AML-193 (cell line): Measurements from ENCODE around the gene NOS3.

Experiments
- DNase-seq, 2 experiments: peaks; one replicate each; lab custom pipeline; 2025; lab: John Stamatoyannopoulos, UW

Gene NOS3

DNA sequence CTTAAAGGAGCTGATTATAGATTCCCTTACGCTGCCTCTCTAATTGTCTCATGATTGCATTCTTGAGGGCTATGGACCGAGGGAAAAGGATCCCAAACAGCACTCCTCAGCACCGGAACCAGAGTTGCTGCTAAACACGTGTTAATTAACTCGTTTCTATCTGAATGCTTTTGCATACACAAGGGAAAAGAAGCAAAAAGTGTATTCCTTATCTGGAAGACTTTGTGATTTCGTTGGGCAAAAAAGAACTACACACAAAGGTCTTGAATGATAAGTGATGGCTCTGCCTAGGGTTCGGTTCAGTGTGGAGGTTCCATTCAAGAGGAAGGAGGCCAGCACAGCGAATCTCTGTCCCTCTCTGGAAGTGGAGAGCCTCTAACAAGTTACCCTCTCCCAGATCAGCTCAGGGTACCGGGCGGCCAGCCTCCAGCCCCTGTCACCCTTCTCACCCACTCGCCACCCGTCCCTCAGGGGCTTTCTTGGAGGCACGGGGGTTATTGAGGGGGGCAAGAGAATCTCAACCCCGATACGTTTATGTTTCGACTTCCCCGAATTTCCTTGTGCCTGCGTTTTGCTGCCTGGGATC, 68.1 kb downstream of the NOS3 start:
- no peak for DNase-seq

DNA sequence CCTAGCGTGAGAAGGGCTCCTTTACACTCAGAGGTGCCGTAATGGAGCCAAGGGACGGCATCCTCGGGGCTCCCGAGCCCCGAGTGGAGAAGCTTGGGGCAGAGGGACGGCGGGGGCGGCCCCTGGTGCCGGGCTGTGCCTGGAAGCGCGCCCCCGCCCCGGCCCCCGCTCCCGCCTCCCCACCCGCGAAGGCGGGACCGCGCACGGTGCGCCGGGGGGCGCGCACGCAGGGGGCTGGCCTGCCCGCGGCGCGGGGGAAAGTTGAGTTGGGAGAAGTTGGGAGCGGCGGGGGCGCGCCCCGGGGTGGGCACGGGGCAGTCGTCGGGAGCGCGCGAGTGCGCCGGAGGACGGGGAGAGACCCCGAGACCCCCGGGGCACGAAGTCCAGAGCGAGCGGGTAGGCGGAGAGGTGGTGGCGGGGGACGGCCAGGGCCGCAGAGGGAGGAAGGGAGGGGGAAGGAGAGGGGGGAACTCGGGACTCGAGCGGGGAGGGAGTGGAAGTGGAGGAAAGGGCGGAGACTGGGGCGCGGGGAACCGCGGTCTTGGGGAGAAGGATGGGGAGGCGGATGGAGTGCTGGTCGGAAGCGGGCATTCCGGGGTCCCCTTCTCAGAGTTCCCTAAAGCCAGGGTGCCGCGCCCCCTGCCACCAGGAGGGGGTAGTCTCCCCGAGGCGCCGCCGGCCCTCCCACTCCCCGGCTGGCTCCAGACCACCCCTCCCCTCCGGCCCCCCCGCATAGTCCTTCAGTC, 68.7 kb downstream of the NOS3 start, which contains the start of gene SLC4A2:
Gene SLC4A2, plus strand, starts transcription at position 223 of the 746 bp plus-strand sequence. CDS start 2,399 bp downstream, outside the sequence.
- DNase-seq: peak; percentile 44 to 58

DNA sequence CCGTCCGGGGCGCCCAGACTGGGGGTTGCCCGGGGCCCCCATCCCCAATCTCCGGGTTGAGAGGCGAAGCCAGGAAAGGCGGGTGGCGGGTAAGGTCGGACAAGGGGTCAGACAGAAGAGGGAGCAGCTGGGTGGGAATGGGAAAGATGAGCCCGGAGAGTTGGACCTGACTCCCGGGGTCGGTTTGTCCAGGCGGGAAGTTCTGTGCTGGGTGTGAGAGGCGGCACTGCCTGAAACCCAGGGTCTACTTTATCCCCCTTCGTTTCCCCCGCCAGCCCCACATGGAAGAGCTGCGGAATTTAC, 69.2 kb downstream of the NOS3 start:
- no peak for DNase-seq

DNA sequence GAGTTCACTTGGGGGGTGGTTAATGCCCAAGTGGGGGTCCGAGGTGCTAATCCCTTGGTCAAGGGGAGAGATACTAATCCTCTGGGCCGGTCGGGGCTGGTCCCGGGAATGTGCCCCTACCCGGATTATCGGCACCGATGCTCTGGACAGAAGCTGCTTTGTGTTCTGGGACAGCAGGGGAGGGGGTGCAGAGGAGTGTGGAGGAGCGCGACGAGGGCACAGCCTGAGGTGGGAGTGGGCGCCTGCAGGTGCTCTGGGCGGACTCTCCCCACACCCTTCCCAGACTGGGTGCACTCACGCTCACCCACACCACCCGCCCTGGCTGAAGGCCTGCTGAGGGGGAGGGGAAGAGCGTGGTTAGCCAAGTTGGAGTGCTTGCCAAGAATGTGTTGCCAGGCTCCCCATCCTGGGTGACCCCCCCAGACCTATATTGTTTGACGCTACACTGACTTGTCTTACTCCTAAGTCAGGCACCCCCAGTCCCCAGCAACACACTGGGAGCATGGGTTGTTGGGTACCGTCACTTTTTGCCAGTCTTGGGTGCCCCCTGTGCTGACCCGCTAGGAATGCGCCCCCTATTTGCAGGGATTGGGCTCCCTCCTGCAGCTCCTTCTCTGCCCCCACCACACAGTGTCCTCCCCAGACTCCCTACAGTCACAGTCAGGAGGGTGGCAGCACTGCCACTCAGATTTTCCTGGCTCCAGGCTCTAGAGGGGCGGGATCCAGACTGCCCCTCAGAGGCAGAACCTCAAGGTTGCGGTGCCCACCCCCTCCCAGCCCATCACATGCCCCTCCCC, 69.8 kb downstream of the NOS3 start:
- DNase-seq: peak in 1 of 2 experiments; percentile 23

DNA sequence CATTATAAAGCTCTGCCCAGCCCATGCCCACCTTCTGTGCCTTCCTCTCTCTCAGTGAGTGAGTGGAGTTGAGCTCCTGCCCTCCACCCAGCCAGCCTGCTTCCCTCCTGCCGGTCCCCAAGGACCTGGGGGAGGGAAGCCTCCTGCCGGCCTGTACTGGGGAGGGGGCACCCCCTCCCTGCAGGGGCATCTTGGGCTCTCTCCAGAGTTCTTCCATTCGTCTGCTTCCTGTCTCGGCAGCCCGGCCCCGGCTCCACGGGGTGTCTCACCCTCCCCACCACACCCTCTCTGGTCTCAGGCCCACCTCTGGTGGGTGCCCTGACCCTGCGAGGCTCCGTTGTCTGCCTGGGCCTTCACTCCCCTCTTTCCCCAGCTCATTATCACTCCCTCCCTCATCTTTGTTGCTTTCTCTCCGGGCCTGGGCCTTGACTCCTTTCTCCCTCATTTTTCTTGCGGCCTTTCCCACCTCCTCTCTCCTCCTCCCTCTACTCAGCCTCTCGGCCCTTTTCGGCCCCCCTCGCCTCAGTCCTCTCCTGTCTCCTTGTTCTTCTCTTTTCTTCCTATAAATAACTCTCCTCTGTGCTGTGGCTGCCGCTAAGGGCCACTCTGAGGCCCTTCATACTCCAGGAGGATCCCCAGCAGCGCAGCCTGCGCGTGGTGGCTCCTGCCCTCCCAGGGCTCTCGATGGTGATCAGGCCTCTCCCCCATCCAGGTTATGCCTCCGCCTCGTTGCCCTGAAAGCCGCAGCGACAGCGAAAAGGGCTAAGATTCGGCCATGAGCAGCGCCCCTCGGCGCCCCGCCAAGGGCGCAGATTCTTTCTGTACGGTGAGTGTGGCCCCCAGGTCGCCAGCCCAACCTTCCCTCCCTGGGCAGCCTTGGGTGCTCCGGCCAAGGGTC, 70.6 kb downstream of the NOS3 start:
- no peak for DNase-seq

DNA sequence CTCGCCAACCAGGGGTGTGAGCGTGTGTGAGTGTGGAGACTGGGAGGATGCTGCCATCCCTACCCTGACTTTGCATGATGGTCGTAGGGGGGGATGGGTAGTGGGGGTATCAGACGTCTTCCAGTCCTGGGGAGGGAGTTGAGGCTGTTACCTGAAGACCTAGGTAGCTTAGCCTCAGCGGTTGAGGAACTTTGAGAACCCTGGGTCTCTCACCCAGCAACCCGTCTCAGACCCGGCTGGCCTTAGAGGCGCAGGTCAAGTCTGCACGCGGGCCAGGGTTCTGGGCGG, 71.2 kb downstream of the NOS3 start:
- no peak for DNase-seq

DNA sequence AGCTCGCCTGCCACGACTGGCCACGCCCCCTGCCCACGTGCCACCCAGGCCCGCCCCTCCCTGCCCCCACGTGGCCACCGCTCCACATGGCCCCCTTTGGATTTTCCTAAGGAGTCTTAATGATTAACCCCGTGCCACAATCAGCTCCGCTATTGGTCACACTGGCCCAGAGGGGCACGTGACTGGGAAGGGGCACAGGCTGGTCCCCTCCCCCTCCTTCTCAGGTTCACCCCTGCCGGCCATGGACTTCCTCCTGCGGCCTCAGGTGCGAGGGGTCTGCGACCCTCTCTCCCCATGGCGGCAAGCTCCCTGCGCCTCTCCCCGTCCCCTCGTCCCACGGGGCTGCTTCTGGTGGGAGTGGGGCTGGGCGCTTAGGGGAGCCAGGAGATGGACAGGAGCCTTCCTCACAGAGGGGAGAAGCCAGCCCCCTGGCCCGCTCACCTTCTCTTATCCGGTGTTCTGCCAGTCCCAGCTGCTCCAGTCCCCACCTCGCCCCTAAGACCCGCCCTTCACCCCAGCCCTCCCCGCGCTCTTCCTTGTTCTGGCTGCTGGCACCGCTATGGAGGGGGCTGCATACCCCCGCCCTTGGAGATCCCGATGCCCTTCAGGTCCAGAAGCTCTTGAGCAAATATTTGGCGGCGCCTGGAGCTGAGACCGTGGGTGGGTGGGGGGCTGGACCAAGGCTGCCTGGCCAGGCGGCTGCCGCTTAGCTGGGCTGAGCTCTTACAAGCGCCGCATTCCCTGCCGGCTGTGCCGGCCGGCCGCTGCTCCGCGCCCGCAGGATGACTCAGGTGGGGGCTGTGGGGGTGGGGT, 71.8 kb downstream of the NOS3 start:
- no peak for DNase-seq

DNA sequence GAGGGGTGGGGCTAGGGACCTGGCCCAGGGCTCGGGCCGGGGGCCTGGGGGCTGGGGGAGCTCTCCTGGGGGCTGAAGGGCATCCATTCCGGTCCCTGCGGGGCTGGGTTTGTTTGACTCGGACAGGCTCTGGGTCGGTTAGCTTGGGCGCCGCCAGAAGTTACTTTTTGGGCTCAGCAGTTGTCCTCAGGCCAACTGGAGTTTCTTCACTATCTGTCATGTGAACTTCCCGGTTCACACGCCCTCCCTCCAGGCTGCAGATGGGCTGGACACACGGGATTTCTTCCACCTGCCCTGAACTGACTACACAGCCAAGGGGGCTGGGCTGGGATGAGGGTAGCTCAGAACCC, 72.4 kb downstream of the NOS3 start:
- no peak for DNase-seq
